Muscle of leg (tissue), 11 donors: ENCODE data around the gene SNAP29. TPM values are rescaled to one million over a fixed set of nuclear protein-coding genes. Genes with fewer than 3 reads are reported as not detected.

ENCODE experiments used
- DNase-seq: peaks from one replicate; pipeline ENCODE4 v3.0.0; 2013
- H3K27ac ChIP-seq: one replicate; pipeline ENCODE4 v1.5.1; 2013; ENCODE audit warnings: mild to moderate bottlenecking, low read length, control low read depth
- H3K27me3 ChIP-seq: one replicate; pipeline ENCODE4 v1.6.1; 2013; ENCODE audit warnings: low read length; ENCODE audit not compliant: control insufficient read depth, insufficient read depth
- H3K36me3 ChIP-seq: one replicate; pipeline ENCODE4 v1.6.1; 2013; ENCODE audit warnings: low read length; ENCODE audit not compliant: control insufficient read depth, insufficient read depth
- H3K4me1 ChIP-seq: one replicate; pipeline ENCODE4 v1.6.1; 2013; ENCODE audit warnings: low read length; ENCODE audit not compliant: control insufficient read depth, insufficient read depth
- H3K4me3 ChIP-seq: one replicate; pipeline ENCODE4 v1.5.1; 2013; ENCODE audit warnings: low read length, control low read depth
- H3K9me3 ChIP-seq: replicated peaks from 2 replicates; pipeline ENCODE4 v1.6.1; 2013; ENCODE audit warnings: low read depth, low read length; ENCODE audit not compliant: control insufficient read depth
- WGBS: methylation state at CpG from one replicate; pipeline ENCODE4 v1.1.5; 2013; ENCODE audit warnings: missing lambda C conversion rate; ENCODE audit not compliant: insufficient coverage; 5-methylcytosine and 5-hydroxymethylcytosine counted together
- polyA plus RNA-seq, 8 donors: library from polyadenylated mRNA; unstranded; fragments of 120-200 nt; gene quantifications; one replicate each; pipeline versions ENCODE4 v1.2.1 to v1.2.3, GENCODE V29; 2013; ENCODE audit warnings: inconsistent platforms in 1 of 8, low replicate concordance in 1 of 8; ENCODE audit not compliant: insufficient read length in 8 of 8, insufficient read depth in 1 of 8
- total RNA-seq: library from RNA; stranded (reverse); fragments of 120-200 nt; gene quantifications from one replicate; pipeline ENCODE4 v1.2.4, GENCODE V29; 2013

SNAP29 gene
- total and polyA plus RNA-seq, 9 donors, result 10.9 to 26.6 (median 21.9) TPM

- no peak for DNase-seq
- H3K27me3 ChIP-seq, result no peaks in the 10 kb centered on the region
- no peaks in the 10 kb centered on the region for H3K4me1 ChIP-seq
- no peak overlapping the region for H3K27ac ChIP-seq
- H3K36me3 ChIP-seq, result no peaks in the 10 kb centered on the region
- no peak overlapping the region for H3K4me3 ChIP-seq
- no peaks in the 10 kb centered on the region for H3K9me3 ChIP-seq
- no CpG with 5 or more reads among the region's 6 CpGs for WGBS
These were observed 50.9 kb downstream of the SNAP29 start for GRCh38 chr22:20909543-20910303.

- Histone ChIP-seq H3K4me1 (peaks cover 4% of the 10 kb centered on the region), H3K9me3 (no peaks in the 10 kb centered on the region), H3K4me3 (no peak overlapping the region), H3K27me3 (no peaks in the 10 kb centered on the region), H3K36me3 (no peaks in the 10 kb centered on the region), H3K27ac (no peak overlapping the region)
- WGBS, result 92% methylated on average over 2 of the region's 6 CpGs
- DNase-seq, result no peak
These were observed 53.7 kb downstream of the SNAP29 start for GRCh38 chr22:20912494-20912893.

- Histone ChIP-seq H3K4me1 (peaks cover 11% of the 10 kb centered on the region), H3K9me3 (no peaks in the 10 kb centered on the region), H3K27me3 (no peaks in the 10 kb centered on the region), H3K4me3 (peak within 1 kb of the TSS; percentile 88), H3K36me3 (no peaks in the 10 kb centered on the region), H3K27ac (peak within 1 kb of the TSS; percentile 94)
- DNase-seq, result peak; percentile 99
- under 1% methylated on average over 92 of the region's 92 CpGs for WGBS
These were observed 58.4 kb downstream of the SNAP29 start, which contains the start of gene CRKL for GRCh38 chr22:20916916-20917810. Gene CRKL, plus strand, starts transcription at chr22:20917407. Its CDS starts 528 bp downstream, at chr22:20917935.

- Histone ChIP-seq H3K27me3 (no peaks in the 10 kb centered on the region), H3K27ac (no peak overlapping the region), H3K9me3 (no peaks in the 10 kb centered on the region), H3K4me1 (peaks cover 11% of the 10 kb centered on the region), H3K4me3 (peak overlapping the region; percentile 88), H3K36me3 (no peaks in the 10 kb centered on the region)
- WGBS, result 0% methylated on average over 3 of the region's 19 CpGs
- no peak for DNase-seq
These were observed 59.9 kb downstream of the SNAP29 start for GRCh38 chr22:20918663-20919218.

- Histone ChIP-seq H3K27ac (no peak overlapping the region), H3K9me3 (no peaks in the 10 kb centered on the region), H3K27me3 (no peaks in the 10 kb centered on the region), H3K4me1 (peaks cover 11% of the 10 kb centered on the region), H3K4me3 (peak overlapping the region; percentile 13), H3K36me3 (peaks cover 3% of the 10 kb centered on the region)
- peak; percentile 11 for DNase-seq
- WGBS, result no CpG with 5 or more reads among the region's 4 CpGs
These were observed 60.9 kb downstream of the SNAP29 start for GRCh38 chr22:20919718-20920117.

GRCh38 chr22:20920881-20921203 lies 62.0 kb downstream of the SNAP29 start:
- no peaks in the 10 kb centered on the region for H3K9me3 ChIP-seq
- DNase-seq, result no peak
- 38% methylated on average over 1 of the region's 3 CpGs for WGBS
- no peaks in the 10 kb centered on the region for H3K27me3 ChIP-seq
- H3K27ac ChIP-seq, result no peak overlapping the region
- H3K4me3 ChIP-seq, result no peak overlapping the region
- H3K36me3 ChIP-seq, result peaks cover 4% of the 10 kb centered on the region
- H3K4me1 ChIP-seq, result peaks cover 11% of the 10 kb centered on the region

- peaks cover 4% of the 10 kb centered on the region for H3K36me3 ChIP-seq
- 0% methylated on average over 1 of the region's 3 CpGs for WGBS
- DNase-seq, result no peak
- H3K4me3 ChIP-seq, result no peak overlapping the region
- H3K27me3 ChIP-seq, result no peaks in the 10 kb centered on the region
- H3K27ac ChIP-seq, result no peak overlapping the region
- peaks cover 7% of the 10 kb centered on the region for H3K4me1 ChIP-seq
- H3K9me3 ChIP-seq, result no peaks in the 10 kb centered on the region
These were observed 63.4 kb downstream of the SNAP29 start for GRCh38 chr22:20922141-20922751.

- H3K9me3 ChIP-seq, result no peaks in the 10 kb centered on the region
- no peaks in the 10 kb centered on the region for H3K27me3 ChIP-seq
- no peak overlapping the region for H3K4me3 ChIP-seq
- no peaks in the 10 kb centered on the region for H3K4me1 ChIP-seq
- no peak for DNase-seq
- H3K36me3 ChIP-seq, result peaks cover 4% of the 10 kb centered on the region
- H3K27ac ChIP-seq, result no peak overlapping the region
- WGBS, result 86% methylated on average over 2 of the region's 2 CpGs
These were observed 67.4 kb downstream of the SNAP29 start for GRCh38 chr22:20926243-20926642.

- DNase-seq, result no peak
- peaks cover 4% of the 10 kb centered on the region for H3K36me3 ChIP-seq
- H3K4me1 ChIP-seq, result no peaks in the 10 kb centered on the region
- no peaks in the 10 kb centered on the region for H3K9me3 ChIP-seq
- no CpG with 5 or more reads among the region's 4 CpGs for WGBS
- H3K27ac ChIP-seq, result no peak overlapping the region
- H3K27me3 ChIP-seq, result no peaks in the 10 kb centered on the region
- no peak overlapping the region for H3K4me3 ChIP-seq
These were observed 69.2 kb downstream of the SNAP29 start for GRCh38 chr22:20927940-20928572.
